Naive thymus-derived CD8-positive, alpha-beta T cell (primary cell): ENCODE results near the gene NLRP5. TPM values are rescaled to one million over a fixed set of nuclear protein-coding genes. Genes with fewer than 3 reads are reported as not detected.
"Not testable (repeated sequence)": the region's sequence is repeated elsewhere in the genome, so short reads cannot be mapped to it uniquely, and the experiment has no call there.

Experiments used
- ATAC-seq, 2 donors: fragments of 150-1000 bp; cut with Tn5 transposase in 1 of 2; sonication (Bioruptor Pico), chemical (Tn5 transposase) in 1 of 2; 1 replicate in 1 of 2; 2 replicates in 1 of 2; pipeline ENCODE4 v1.10.0; 2021; ENCODE audit warnings: mild to moderate bottlenecking in 2 of 2, moderate library complexity in 2 of 2
- POLR2A ChIA-PET: fragments of 350-600 bp; sonication (Branson Sonifier 250); formaldehyde crosslinking; loops from one replicate; lab custom pipeline; 2021; ENCODE audit warnings: antibody characterized with exemption; lab: Charles Lee
- DNase-seq, 10 donors: peaks; one replicate each; pipeline versions ENCODE4 v3.0.0 to v3.0.0-alpha.2; 2020 to 2022
- H3K27ac Mint-ChIP-seq, 10 donors: one replicate each; pipeline ENCODE4 v1.8.0; 2020 to 2022; ENCODE audit warnings: mild to moderate bottlenecking in 10 of 10, mixed read lengths in 10 of 10, moderate library complexity in 4 of 10, inconsistent platforms in 1 of 10
- H3K27me3 Mint-ChIP-seq, 5 donors: one replicate each; pipeline ENCODE4 v1.8.0; 2021 to 2022; ENCODE audit warnings: mixed read lengths in 5 of 5
- H3K36me3 Mint-ChIP-seq, 3 donors: one replicate each; pipeline ENCODE4 v1.8.0; 2020 to 2022; ENCODE audit warnings: mixed read lengths in 3 of 3, mild to moderate bottlenecking in 2 of 3, inconsistent platforms in 1 of 3
- H3K4me1 Mint-ChIP-seq, 4 donors: one replicate each; pipeline ENCODE4 v1.8.0; 2021 to 2022; ENCODE audit warnings: mixed read lengths in 4 of 4
- H3K4me3 Mint-ChIP-seq, 10 donors: one replicate each; pipeline ENCODE4 v1.8.0; 2020 to 2022; ENCODE audit warnings: mild to moderate bottlenecking in 10 of 10, mixed read lengths in 10 of 10, moderate library complexity in 6 of 10, inconsistent platforms in 1 of 10
- H3K9me3 Mint-ChIP-seq, 9 donors: one replicate each; pipeline ENCODE4 v1.8.0; 2020 to 2022; ENCODE audit warnings: mixed read lengths in 9 of 9, mild to moderate bottlenecking in 3 of 9, inconsistent platforms in 1 of 9, moderate library complexity in 1 of 9
- polyA plus RNA-seq, 3 donors: library from polyadenylated mRNA; unstranded; fragments of 300-500 nt; fragmentation: Illumina TruSeq; gene quantifications; one replicate each; pipeline ENCODE4 v1.2.3, GENCODE V29; 2021
- total RNA-seq, 8 experiments: library from RNA in 2 of 8; stranded (reverse) in 2 of 8; gene quantifications; one replicate each; pipeline ENCODE4 v1.2.3 and lab custom pipeline; 2021 to 2026

NLRP5 gene
- total and polyA plus RNA-seq, 5 experiments from 2014 or later, result not detected

- ATAC-seq (no peak), DNase-seq (no peak)
- no peaks in the 10 kb centered on the region for H3K4me1 Mint-ChIP-seq
- H3K4me3 Mint-ChIP-seq, result no peak overlapping the region
- peaks cover 0 to 17% (median 0%) of the 10 kb centered on the region in 3 donors for H3K36me3 Mint-ChIP-seq
- POLR2A ChIA-PET, result no interaction called here
- H3K9me3 Mint-ChIP-seq, result peaks cover 0 to 64% (median 28%) of the 10 kb centered on the region in 9 donors
- H3K27me3 Mint-ChIP-seq, result peaks cover 0 to 13% (median 5%) of the 10 kb centered on the region in 5 donors
- peak overlapping the region in 1 of 10 donors; percentile 9 for H3K27ac Mint-ChIP-seq
Observed at GRCh38 chr19:55993492-55993891, 6.9 kb downstream of the NLRP5 start.

DNA sequence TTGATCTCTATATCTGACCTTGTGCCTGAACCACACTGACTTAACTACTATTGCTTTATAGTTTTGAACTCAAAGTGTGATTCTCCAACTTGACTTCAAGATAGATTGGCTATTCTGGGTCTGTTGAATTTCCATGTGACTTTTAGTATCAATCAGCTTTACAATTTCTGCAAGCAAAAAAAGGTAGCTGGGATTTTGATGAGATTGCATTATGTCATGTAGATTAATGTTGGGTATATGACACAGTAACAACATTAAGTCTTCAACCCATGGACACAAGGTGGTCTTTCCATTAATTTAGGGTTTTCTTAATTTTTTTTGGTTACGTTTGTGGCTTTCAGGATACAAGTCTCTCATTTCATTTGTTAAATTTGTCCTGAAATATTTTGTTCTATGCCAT is 28.2 kb downstream of the NLRP5 start:
- H3K9me3 Mint-ChIP-seq, result peaks cover 0 to 76% (median 27%) of the 10 kb centered on the region in 9 donors

GRCh38 chr19:56015756-56016155 is 29.2 kb downstream of the NLRP5 start:
- H3K4me3 Mint-ChIP-seq, result no peak overlapping the region
- POLR2A ChIA-PET, result no interaction called here
- ATAC-seq (no peak), DNase-seq (no peak)
- H3K4me1 Mint-ChIP-seq, result no peaks in the 10 kb centered on the region
- H3K9me3 Mint-ChIP-seq, result peaks cover 0 to 69% (median 24%) of the 10 kb centered on the region in 9 donors
- H3K27me3 Mint-ChIP-seq, result peaks cover 0 to 6% (median 0%) of the 10 kb centered on the region in 5 donors
- H3K27ac Mint-ChIP-seq, result no peak overlapping the region
- peaks cover 0 to 20% (median 0%) of the 10 kb centered on the region in 3 donors for H3K36me3 Mint-ChIP-seq

More for the DNA sequence above, 28.2 kb downstream of the NLRP5 start:
- no peak for DNase-seq
- ATAC-seq, result no peak
- POLR2A ChIA-PET, result no interaction called here
- peaks cover 0 to 20% (median 0%) of the 10 kb centered on the region in 3 donors for H3K36me3 Mint-ChIP-seq
- no peak overlapping the region for H3K4me3 Mint-ChIP-seq
- H3K27me3 Mint-ChIP-seq, result peaks cover 0 to 6% (median 0%) of the 10 kb centered on the region in 5 donors
- no peak overlapping the region for H3K27ac Mint-ChIP-seq
- no peaks in the 10 kb centered on the region for H3K4me1 Mint-ChIP-seq

DNA sequence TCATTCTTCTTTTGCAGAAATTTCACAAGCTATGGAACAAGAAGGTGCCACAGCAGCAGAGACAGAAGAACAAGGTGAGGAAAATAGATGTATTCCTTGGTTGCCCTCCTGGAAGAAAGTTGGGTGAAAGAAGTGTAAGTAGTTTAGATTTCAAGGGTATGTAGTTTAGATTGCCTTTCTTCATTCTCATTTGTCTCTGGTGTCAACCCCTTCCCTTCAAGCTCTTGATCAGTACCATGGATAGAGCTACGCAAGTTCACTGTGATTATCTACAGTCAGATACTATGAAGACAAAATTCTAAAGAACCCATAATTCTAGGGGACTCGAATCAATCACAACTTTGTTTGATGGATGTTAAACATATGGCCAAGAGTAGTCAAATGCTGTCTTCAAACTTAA is 32.8 kb downstream of the NLRP5 start:
- ATAC-seq, H3K4me1 Mint-ChIP-seq, H3K4me3 Mint-ChIP-seq, POLR2A ChIA-PET, DNase-seq, H3K27ac Mint-ChIP-seq: not testable (repeated sequence)
- Mint-ChIP-seq H3K9me3 (peaks cover 0 to 70% (median 23%) of the 10 kb centered on the region in 9 donors), H3K36me3 (peaks cover 0 to 24% (median 2%) of the 10 kb centered on the region in 3 donors), H3K27me3 (peaks cover 0 to 16% (median 4%) of the 10 kb centered on the region in 5 donors)

- not testable (repeated sequence) for H3K4me1 Mint-ChIP-seq, DNase-seq, H3K4me3 Mint-ChIP-seq, H3K27ac Mint-ChIP-seq, ATAC-seq
- POLR2A ChIA-PET, result interaction anchor here (0.6 kb wide), 1 partner anchor 11 kb away, joined by 5 read pairs; no protein-coding TSS in a partner anchor
- peaks cover 0 to 65% (median 25%) of the 10 kb centered on the region in 9 donors for H3K9me3 Mint-ChIP-seq
- peaks cover 0 to 18% (median 4%) of the 10 kb centered on the region in 5 donors for H3K27me3 Mint-ChIP-seq
- H3K36me3 Mint-ChIP-seq, result peaks cover 0 to 23% (median 2%) of the 10 kb centered on the region in 3 donors
Observed at GRCh38 chr19:56020355-56020975, 33.9 kb downstream of the NLRP5 start.

- H3K27me3 Mint-ChIP-seq, result peaks cover 0 to 23% (median 4%) of the 10 kb centered on the region in 5 donors
- no peak overlapping the region for H3K27ac Mint-ChIP-seq
- peaks cover 0 to 45% (median 8%) of the 10 kb centered on the region in 9 donors for H3K9me3 Mint-ChIP-seq
- no peaks in the 10 kb centered on the region for H3K36me3 Mint-ChIP-seq
- DNase-seq (no peak), ATAC-seq (no peak)
- no peaks in the 10 kb centered on the region for H3K4me1 Mint-ChIP-seq
- POLR2A ChIA-PET, result no interaction called here
- no peak overlapping the region for H3K4me3 Mint-ChIP-seq
Observed at GRCh38 chr19:56026769-56027168, 40.2 kb downstream of the NLRP5 start.

DNA sequence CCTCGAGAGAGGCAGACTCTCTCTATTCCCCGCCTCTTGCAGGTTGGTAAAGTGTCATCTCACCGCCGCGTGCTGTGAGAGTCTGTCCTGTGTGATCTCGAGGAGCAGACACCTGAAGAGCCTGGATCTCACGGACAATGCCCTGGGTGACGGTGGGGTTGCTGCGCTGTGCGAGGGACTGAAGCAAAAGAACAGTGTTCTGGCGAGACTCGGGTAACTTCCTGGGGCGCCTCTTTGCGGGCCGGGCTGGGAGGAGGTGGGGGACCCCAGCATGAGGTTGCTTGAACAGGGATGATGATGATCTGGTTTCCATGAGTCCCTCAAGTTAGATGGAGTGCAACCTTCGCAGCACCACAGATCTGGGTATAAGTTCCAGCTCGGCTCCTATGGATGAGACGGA is 67.0 kb downstream of the NLRP5 start:
- POLR2A ChIA-PET, result no interaction called here
- peaks cover 0 to 5% (median 0%) of the 10 kb centered on the region in 3 donors for H3K36me3 Mint-ChIP-seq
- no peaks in the 10 kb centered on the region for H3K4me1 Mint-ChIP-seq
- ATAC-seq (no peak), DNase-seq (no peak)
- peaks cover 13 to 41% (median 28%) of the 10 kb centered on the region in 5 donors for H3K27me3 Mint-ChIP-seq
- H3K4me3 Mint-ChIP-seq, result no peak overlapping the region
- H3K9me3 Mint-ChIP-seq, result peaks cover 0 to 26% (median 5%) of the 10 kb centered on the region in 9 donors
- H3K27ac Mint-ChIP-seq, result no peak overlapping the region

DNA sequence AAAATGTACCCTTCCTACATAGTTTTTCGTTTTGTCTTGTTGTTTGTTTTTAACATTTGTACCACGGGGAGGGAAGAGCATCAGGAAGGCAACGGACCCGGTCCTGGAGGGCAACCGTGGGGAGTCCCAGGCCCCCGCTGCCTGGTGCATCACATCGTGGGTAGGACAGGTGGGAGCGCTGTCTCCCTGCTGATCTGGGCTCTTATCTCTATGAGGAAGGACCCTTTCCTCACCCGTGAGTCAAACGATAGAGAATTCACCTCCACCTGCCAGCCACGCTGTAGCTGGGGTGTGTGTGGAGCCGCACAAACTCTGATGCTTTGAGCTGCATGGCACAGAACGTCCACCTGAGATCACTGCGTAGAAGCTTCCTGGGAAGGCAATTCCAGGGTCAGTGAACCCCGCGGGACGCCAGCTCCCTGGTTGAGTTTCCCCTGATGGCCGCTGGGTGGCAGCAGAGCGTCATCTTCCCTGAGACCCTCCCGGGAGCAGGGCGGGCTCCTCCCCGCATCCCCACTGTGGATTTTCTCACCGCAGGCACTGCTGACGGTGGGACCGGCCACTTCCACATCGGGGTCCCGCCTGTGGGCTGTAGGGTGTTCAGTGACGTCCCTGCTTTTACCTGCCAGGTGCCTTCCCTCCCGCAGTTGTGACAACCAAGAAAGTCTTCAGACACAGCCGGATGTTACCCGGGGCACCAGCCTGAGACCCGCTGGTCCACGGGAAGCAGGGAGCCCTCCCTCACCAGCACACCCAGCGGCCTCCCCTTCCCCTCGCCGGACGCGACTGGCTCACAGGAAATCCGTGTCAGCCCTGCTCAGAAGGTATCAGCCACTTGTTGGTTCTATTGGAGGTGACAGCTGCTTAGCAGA is 79.8 kb downstream of the NLRP5 start:
- Mint-ChIP-seq H3K27me3 (peaks cover 21 to 34% (median 31%) of the 10 kb centered on the region in 5 donors), H3K36me3 (peaks cover 0 to 2% (median 0%) of the 10 kb centered on the region in 3 donors), H3K27ac (peak overlapping the region in 6 of 10 donors; percentile 2 to 38 (median 23)), H3K9me3 (peaks cover 0 to 11% (median 0%) of the 10 kb centered on the region in 9 donors), H3K4me1 (peaks cover 2 to 13% (median 11%) of the 10 kb centered on the region in 4 donors), H3K4me3 (peak overlapping the region; percentile 65 to 80 (median 74))
- POLR2A ChIA-PET, result no interaction called here
- ATAC-seq, result peak; percentile 87 to 89
- peak; percentile 36 to 74 (median 62) for DNase-seq

DNA sequence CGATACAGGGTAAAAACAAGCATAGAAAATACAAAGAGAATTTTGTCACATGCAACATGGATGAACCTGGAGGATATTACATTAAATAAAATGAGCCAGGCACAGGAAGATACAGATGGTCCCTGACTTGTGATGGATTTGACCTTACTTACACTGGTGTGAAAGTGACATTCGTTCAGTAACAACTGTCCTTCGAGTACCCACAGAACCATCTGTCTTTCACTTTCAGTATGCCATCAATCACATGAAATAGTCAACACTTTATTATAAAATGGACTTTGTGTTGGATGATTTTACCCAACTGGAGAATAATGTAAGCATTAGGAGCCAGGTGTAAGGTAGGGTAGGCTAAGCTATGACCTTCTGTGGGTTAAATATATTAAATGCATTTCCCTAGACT is 83.1 kb downstream of the NLRP5 start:
- Mint-ChIP-seq H3K27ac (no peak overlapping the region), H3K36me3 (no peaks in the 10 kb centered on the region), H3K9me3 (peaks cover 0 to 2% (median 0%) of the 10 kb centered on the region in 9 donors), H3K27me3 (peaks cover 4 to 14% (median 11%) of the 10 kb centered on the region in 5 donors), H3K4me3 (no peak overlapping the region), H3K4me1 (peaks cover 3 to 13% (median 11%) of the 10 kb centered on the region in 4 donors)
- ATAC-seq, result no peak
- DNase-seq, result no peak
- POLR2A ChIA-PET, result no interaction called here

GRCh38 chr19:56071151-56071550 is 84.6 kb downstream of the NLRP5 start:
- POLR2A ChIA-PET, result no interaction called here
- H3K36me3 Mint-ChIP-seq, result no peaks in the 10 kb centered on the region
- H3K4me1 Mint-ChIP-seq, result peaks cover 3 to 10% (median 9%) of the 10 kb centered on the region in 4 donors
- no peak for ATAC-seq
- DNase-seq, result no peak
- H3K27ac Mint-ChIP-seq, result no peak overlapping the region
- peaks cover 0 to 14% (median 7%) of the 10 kb centered on the region in 5 donors for H3K27me3 Mint-ChIP-seq
- H3K4me3 Mint-ChIP-seq, result no peak overlapping the region
- H3K9me3 Mint-ChIP-seq, result no peaks in the 10 kb centered on the region

DNA sequence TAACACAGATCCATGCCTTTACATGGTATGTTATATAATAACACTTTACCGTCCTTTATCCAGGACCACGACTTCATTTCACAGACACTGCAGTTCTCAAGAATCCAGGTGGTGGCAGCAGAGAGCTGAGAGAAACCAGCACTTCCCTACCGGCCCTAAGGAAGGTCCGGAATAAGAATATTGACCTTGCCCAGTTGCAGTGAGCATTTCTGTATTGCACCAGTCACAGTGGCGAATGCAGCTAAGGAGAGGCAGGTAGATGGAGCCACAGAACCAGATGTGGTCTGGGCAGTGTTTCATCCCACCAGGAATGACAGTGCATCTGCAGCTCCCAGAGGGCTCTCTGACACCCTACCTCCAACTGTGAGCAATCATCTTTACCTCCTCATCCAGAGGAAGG is 89.9 kb downstream of the NLRP5 start:
- no peaks in the 10 kb centered on the region for H3K9me3 Mint-ChIP-seq
- POLR2A ChIA-PET, result interaction anchor here (0.6 kb wide), 1 partner anchor 1163 kb away, joined by 3 read pairs; no protein-coding TSS in a partner anchor
- H3K4me1 Mint-ChIP-seq, result peaks cover 8 to 10% (median 9%) of the 10 kb centered on the region in 4 donors
- H3K27me3 Mint-ChIP-seq, result peaks cover 1 to 29% (median 15%) of the 10 kb centered on the region in 5 donors
- no peak overlapping the region for H3K27ac Mint-ChIP-seq
- no peaks in the 10 kb centered on the region for H3K36me3 Mint-ChIP-seq
- DNase-seq (peak in 7 of 10 donors; percentile 5 to 38 (median 25)), ATAC-seq (no peak)
- H3K4me3 Mint-ChIP-seq, result no peak overlapping the region

DNA sequence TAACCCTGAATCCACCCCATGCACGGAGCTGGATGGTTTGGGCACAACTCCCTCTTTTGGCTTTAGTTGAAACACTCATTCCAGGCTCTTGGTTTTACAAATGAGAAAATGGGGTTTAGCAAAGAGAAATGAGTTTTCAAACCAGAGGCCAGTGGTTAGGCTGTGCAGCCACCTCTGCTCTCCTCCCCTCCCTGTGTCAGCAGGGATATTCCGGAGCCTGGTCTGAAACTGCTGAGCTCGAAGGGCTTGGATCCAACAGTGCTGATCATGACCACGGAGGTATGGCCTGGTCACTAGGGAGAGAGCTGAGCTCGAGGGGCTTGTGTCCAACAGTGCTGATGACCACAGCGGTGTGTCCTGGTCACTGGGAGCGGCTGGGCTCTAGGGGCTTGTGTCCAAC is 93.0 kb downstream of the NLRP5 start:
- ATAC-seq (no peak), DNase-seq (no peak)
- Mint-ChIP-seq H3K4me1 (peaks cover 6 to 15% (median 13%) of the 10 kb centered on the region in 4 donors), H3K27me3 (peaks cover 1 to 27% (median 17%) of the 10 kb centered on the region in 5 donors), H3K36me3 (no peaks in the 10 kb centered on the region), H3K27ac (no peak overlapping the region), H3K4me3 (peak overlapping the region in 1 of 10 donors; percentile 22), H3K9me3 (no peaks in the 10 kb centered on the region)
- POLR2A ChIA-PET, result no interaction called here
